HepG2 (cell line): ENCODE measurements around the gene CPXM2. TPM values are rescaled to one million over a fixed set of nuclear protein-coding genes. Genes with fewer than 3 reads are reported as not detected.

ENCODE experiments used
- ATAC-seq: fragments of 200-7000 bp; cut with Tn5 transposase; 3 replicates; pipeline ENCODE4 v1.9.1; 2020; ENCODE audit warnings: mild to moderate bottlenecking, moderate library complexity
- BruUV-seq: library from RNA; stranded (reverse); fragments of 400-500 nt; replicated peaks from 2 replicates; lab custom pipeline; 2021; lab: Mats Ljungman, UMichigan
- CTCF ChIA-PET: fragments of 300-600 bp; formaldehyde crosslinking; extraction: SDS; loops from one replicate; lab custom pipeline; 2021; ENCODE audit warnings: low total read pairs, inconsistent platforms, low intra/inter-chr PET ratio; lab: Yijun Ruan, JAX
- POLR2A ChIA-PET: fragments of 350-600 bp; sonication (Branson Sonifier 250); formaldehyde crosslinking; loops from one replicate; lab custom pipeline; 2020; ENCODE audit warnings: antibody characterized with exemption, inconsistent platforms; lab: Yijun Ruan, JAX
- DNase-seq: peaks from one replicate; pipeline ENCODE4 v3.0.0-alpha.2; 2015; ENCODE audit warnings: low spot score
- FAIRE-seq: peaks from 3 replicates; lab custom pipeline; 2011; peaks lifted over from hg19 to GRCh38; lab: Jason Lieb, UNC
- H2AFZ ChIP-seq: one replicate; pipeline ENCODE4 v1.6.1; 2011; ENCODE audit warnings: low read length, inconsistent platforms
- H3K27ac ChIP-seq: fragments of 300-600 bp; 3 replicates; pipeline ENCODE4 v1.8.0; 2011; ENCODE audit warnings: mixed run types, mild to moderate bottlenecking, mixed read lengths, low read length, inconsistent platforms; ENCODE audit not compliant: insufficient read depth; ENCODE audit errors: extremely low read length
- H3K27me3 ChIP-seq, 2 experiments: fragments of 200-600 bp in 1 of 2; 2 replicates in 1 of 2; 3 replicates in 1 of 2; pipeline versions ENCODE4 v1.6.0 to v1.8.0; 2011; ENCODE audit warnings: low read length in 2 of 2, mild to moderate bottlenecking in 2 of 2, moderate library complexity in 2 of 2, inconsistent platforms in 1 of 2; ENCODE audit not compliant: insufficient read depth in 2 of 2, control insufficient read depth in 1 of 2
- H3K36me3 ChIP-seq, 2 experiments: fragments of 200-600 bp in 1 of 2; replicated peaks in 1 of 2; 2 replicates in 1 of 2; 3 replicates in 1 of 2; pipeline versions ENCODE4 v1.5.1 to v1.8.0; 2011; ENCODE audit warnings: low read length in 2 of 2, inconsistent platforms in 1 of 2; ENCODE audit not compliant: insufficient read depth in 2 of 2, control insufficient read depth in 1 of 2
- H3K4me1 ChIP-seq: 2 replicates; pipeline ENCODE4 v1.5.1; 2012; ENCODE audit warnings: low read length, inconsistent platforms; ENCODE audit not compliant: insufficient read depth
- H3K4me2 ChIP-seq: 2 replicates; pipeline ENCODE4 v1.6.0; 2011; ENCODE audit warnings: low read depth, low read length, inconsistent platforms
- H3K4me3 ChIP-seq, 3 experiments: fragments of 200-600 bp in 1 of 3; sonication (generic), shearing (Covaris generic) in 1 of 3; replicated peaks in 1 of 3; 2 replicates each; pipeline ENCODE4 v1.5.1; 2011 to 2016; ENCODE audit warnings: low read length in 3 of 3, inconsistent platforms in 2 of 3, low read depth in 2 of 3, mild to moderate bottlenecking in 2 of 3, control low read depth in 1 of 3, mixed read lengths in 1 of 3; ENCODE audit not compliant: insufficient read depth in 1 of 3
- H3K79me2 ChIP-seq: one replicate; pipeline ENCODE4 v1.6.1; 2011; ENCODE audit warnings: low read length, inconsistent platforms; ENCODE audit not compliant: insufficient read depth
- H3K9ac ChIP-seq: 2 replicates; pipeline ENCODE4 v1.6.0; 2011; ENCODE audit warnings: mild to moderate bottlenecking, low read depth, low read length, inconsistent platforms; ENCODE audit not compliant: insufficient read depth
- H3K9me3 ChIP-seq: 2 replicates; pipeline ENCODE4 v1.5.1; 2012; ENCODE audit warnings: mild to moderate bottlenecking, low read length
- H4K20me1 ChIP-seq: 2 replicates; pipeline ENCODE4 v1.6.0; 2011; ENCODE audit warnings: inconsistent platforms, mild to moderate bottlenecking, low read length, moderate library complexity; ENCODE audit not compliant: insufficient read depth
- HIVEP1 ChIP-seq: sonication (generic); formaldehyde crosslinking; IDR thresholded peaks from 2 replicates; pipeline ENCODE4 v1.4.0; 2020; ENCODE audit warnings: mild to moderate bottlenecking, missing genetic modification reagents
- HOXA9 ChIP-seq: sonication (generic); formaldehyde crosslinking; IDR thresholded peaks from 2 replicates; pipeline ENCODE4 v1.8.1; 2022; ENCODE audit warnings: missing genetic modification reagents, mild to moderate bottlenecking, moderate library complexity, borderline replicate concordance
- KDM5B ChIP-seq: sonication (generic); formaldehyde crosslinking; IDR thresholded peaks from 2 replicates; pipeline ENCODE4 v1.4.0; 2020; ENCODE audit warnings: missing genetic modification reagents, mild to moderate bottlenecking, borderline replicate concordance
- MIXL1 ChIP-seq: IDR thresholded peaks from 2 replicates; pipeline ENCODE4 v1.6.1; 2016
- NFE2L2 ChIP-seq: fragments of 150-350 bp; IDR thresholded peaks from 2 replicates; pipeline ENCODE4 v1.6.1; 2014; ENCODE audit warnings: low read length
- NFYC ChIP-seq: IDR thresholded peaks from 2 replicates; pipeline ENCODE4 v1.6.1; 2016; ENCODE audit warnings: missing genetic modification reagents, missing compliant biosample characterization
- NR2F2 ChIP-seq: IDR thresholded peaks from 2 replicates; pipeline ENCODE4 v1.6.1; 2012; ENCODE audit warnings: low read depth, inconsistent platforms, borderline replicate concordance
- TAF15 ChIP-seq: fragments of 200-400 bp; formaldehyde crosslinking; IDR thresholded peaks from one replicate; pipeline ENCODE4 v1.6.1; 2018; ENCODE audit warnings: mild to moderate bottlenecking, low read depth, low read length; ENCODE audit not compliant: poor library complexity, severe bottlenecking
- TBL1XR1 ChIP-seq: fragments of 150-350 bp; IDR thresholded peaks from 2 replicates; pipeline ENCODE4 v1.6.1; 2014; ENCODE audit warnings: borderline replicate concordance, low read length; ENCODE audit not compliant: partially characterized antibody
- TBX2 ChIP-seq: sonication (generic); formaldehyde crosslinking; IDR thresholded peaks from 2 replicates; pipeline ENCODE4 v1.5.0; 2020; ENCODE audit warnings: missing genetic modification reagents, mild to moderate bottlenecking, borderline replicate concordance
- ZFP41 ChIP-seq: sonication (generic); formaldehyde crosslinking; IDR thresholded peaks from 2 replicates; pipeline ENCODE4 v1.4.0; 2020; ENCODE audit warnings: mild to moderate bottlenecking, missing genetic modification reagents, borderline replicate concordance
- ZKSCAN5 ChIP-seq: sonication (generic); formaldehyde crosslinking; IDR thresholded peaks from 2 replicates; pipeline ENCODE4 v1.5.1; 2020; ENCODE audit warnings: mild to moderate bottlenecking, missing genetic modification reagents
- ZNF678 ChIP-seq: sonication (generic); formaldehyde crosslinking; IDR thresholded peaks from 2 replicates; pipeline ENCODE4 v1.4.0; 2020; ENCODE audit warnings: mild to moderate bottlenecking, missing genetic modification reagents
- ZNF773 ChIP-seq: sonication (generic); formaldehyde crosslinking; IDR thresholded peaks from 2 replicates; pipeline ENCODE4 v1.4.0; 2020; ENCODE audit warnings: missing genetic modification reagents, borderline replicate concordance
- ZZZ3 ChIP-seq: sonication (generic); formaldehyde crosslinking; IDR thresholded peaks from 2 replicates; pipeline ENCODE4 v1.4.0; 2020; ENCODE audit warnings: missing genetic modification reagents, mild to moderate bottlenecking, borderline replicate concordance
- WGBS: methylation state at CpG from one replicate; pipeline ENCODE4 v1.1.6; 2017; ENCODE audit warnings: low lambda C conversion rate; 5-methylcytosine and 5-hydroxymethylcytosine counted together
- in situ Hi-C: cut with HindIII; loops from 2 replicates; pipeline ENCODE4 v1.10.0; 2017; ENCODE audit warnings: low pct_unique_long_range_greater_than_20kb; ENCODE audit not compliant: extremely low pct_ligation_motif_present
- intact Hi-C: fragments of 100-400 bp; cut with micrococcal nuclease; formaldehyde crosslinking; loops from one replicate; pipeline ENCODE4 v1.10.0; 2022; ENCODE audit not compliant: unreplicated experiment
- polyA plus RNA-seq, 8 experiments: library from polyadenylated mRNA; depleted of rRNA in 3 of 8; stranded (reverse) in 7 of 8; unstranded in 1 of 8; fragments of >200 nt; fragmentation: Illumina TruSeq in 4 of 8; extraction: Trizol in 4 of 8; gene quantifications; 2 replicates each; pipeline versions ENCODE4 v1.2.1 to v1.2.3, GENCODE V29; 2011 to 2016; ENCODE audit warnings: low read depth in 4 of 8, missing spikeins in 1 of 8, mixed read lengths in 1 of 8; ENCODE audit not compliant: insufficient read depth in 1 of 8
- total RNA-seq, 5 experiments: library from RNA; depleted of rRNA; stranded (reverse); fragments of >200 nt; fragmentation: Illumina TruSeq; extraction: Trizol; gene quantifications; 2 replicates each; pipeline ENCODE4 v1.2.3, GENCODE V29; 2016; ENCODE audit warnings: low read depth in 1 of 5
- TF ChIP-seq, protein P1 (sequence below): sonication (generic); formaldehyde crosslinking; IDR thresholded peaks from 2 replicates; pipeline ENCODE4; 2020; ENCODE audit warnings: missing genetic modification reagents, mild to moderate bottlenecking, borderline replicate concordance
- TF ChIP-seq, protein P2 (sequence below): sonication (generic); formaldehyde crosslinking; IDR thresholded peaks from 2 replicates; pipeline ENCODE4 v1.9.0; 2021; ENCODE audit warnings: missing genetic modification reagents, mild to moderate bottlenecking, borderline replicate concordance
- TF ChIP-seq, protein P3 (sequence below): IDR thresholded peaks from 2 replicates; pipeline ENCODE4 v1.6.1; 2016
- TF ChIP-seq, protein P4 (sequence below): IDR thresholded peaks from 2 replicates; pipeline ENCODE4 v1.6.1; 2016; ENCODE audit warnings: low read depth, borderline replicate concordance

The CPXM2 gene
- total and polyA plus RNA-seq, 2 of the 13 experiments (the other 11 are each of a cell fraction or from before 2014, with no cell fraction given): 0.03 TPM; not detected in 1

DNA sequence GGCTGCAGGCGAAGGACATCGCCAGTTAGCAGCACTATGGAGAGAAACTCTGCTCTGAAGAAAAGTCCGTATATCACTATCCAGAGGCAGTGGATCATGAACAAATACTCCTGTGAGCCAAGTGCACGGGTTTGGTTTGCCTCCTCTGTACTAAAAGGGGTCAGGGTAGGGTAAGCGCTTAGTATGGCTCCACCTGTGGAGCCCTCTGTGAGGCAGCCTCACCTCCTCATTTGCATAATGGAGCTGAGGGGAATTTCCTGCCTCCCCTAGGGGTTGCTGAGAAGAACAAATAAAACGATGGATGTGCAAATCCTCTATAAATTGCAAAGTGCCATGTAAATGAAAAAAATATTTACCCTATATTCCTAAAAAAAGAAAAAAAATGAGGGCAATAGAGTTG lies 162.1 kb downstream of the CPXM2 start (continued):
- TF ChIP-seq ZKSCAN5 (CRISPR knock-in tag): no peak
- no peak for TF ChIP-seq TAF15
- TF ChIP-seq NR2F2: no peak
- no peak for TF ChIP-seq KDM5B (CRISPR knock-in tag)
- no peak for TF ChIP-seq ZNF678 (CRISPR knock-in tag)
- no peak for TF ChIP-seq NFYC (CRISPR knock-in tag)
- TF ChIP-seq, protein P1, sequence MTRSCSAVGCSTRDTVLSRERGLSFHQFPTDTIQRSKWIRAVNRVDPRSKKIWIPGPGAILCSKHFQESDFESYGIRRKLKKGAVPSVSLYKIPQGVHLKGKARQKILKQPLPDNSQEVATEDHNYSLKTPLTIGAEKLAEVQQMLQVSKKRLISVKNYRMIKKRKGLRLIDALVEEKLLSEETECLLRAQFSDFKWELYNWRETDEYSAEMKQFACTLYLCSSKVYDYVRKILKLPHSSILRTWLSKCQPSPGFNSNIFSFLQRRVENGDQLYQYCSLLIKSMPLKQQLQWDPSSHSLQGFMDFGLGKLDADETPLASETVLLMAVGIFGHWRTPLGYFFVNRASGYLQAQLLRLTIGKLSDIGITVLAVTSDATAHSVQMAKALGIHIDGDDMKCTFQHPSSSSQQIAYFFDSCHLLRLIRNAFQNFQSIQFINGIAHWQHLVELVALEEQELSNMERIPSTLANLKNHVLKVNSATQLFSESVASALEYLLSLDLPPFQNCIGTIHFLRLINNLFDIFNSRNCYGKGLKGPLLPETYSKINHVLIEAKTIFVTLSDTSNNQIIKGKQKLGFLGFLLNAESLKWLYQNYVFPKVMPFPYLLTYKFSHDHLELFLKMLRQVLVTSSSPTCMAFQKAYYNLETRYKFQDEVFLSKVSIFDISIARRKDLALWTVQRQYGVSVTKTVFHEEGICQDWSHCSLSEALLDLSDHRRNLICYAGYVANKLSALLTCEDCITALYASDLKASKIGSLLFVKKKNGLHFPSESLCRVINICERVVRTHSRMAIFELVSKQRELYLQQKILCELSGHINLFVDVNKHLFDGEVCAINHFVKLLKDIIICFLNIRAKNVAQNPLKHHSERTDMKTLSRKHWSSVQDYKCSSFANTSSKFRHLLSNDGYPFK: no peak

DNA sequence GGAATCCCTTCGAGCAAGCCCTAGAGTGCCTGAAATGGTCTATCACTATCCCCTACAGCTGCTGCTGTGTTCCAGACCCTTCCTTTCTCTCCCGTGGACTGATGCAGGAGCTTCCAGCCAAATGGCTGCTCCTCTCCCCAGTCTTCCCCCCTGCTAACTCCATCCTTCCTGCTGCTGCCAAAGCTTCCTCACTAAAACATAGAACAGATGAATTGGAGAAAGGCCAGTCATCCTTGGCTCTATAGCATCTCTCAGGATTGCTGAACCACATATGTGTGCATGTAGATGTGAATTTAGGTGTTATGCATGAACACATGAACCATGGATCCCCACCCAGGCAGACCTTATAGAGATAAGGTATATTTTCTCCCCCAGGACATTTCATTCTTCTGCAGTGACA lies 164.8 kb downstream of the CPXM2 start:
- intact Hi-C loops: no loop called here
- TF ChIP-seq MIXL1: no peak
- TF ChIP-seq, protein P2, sequence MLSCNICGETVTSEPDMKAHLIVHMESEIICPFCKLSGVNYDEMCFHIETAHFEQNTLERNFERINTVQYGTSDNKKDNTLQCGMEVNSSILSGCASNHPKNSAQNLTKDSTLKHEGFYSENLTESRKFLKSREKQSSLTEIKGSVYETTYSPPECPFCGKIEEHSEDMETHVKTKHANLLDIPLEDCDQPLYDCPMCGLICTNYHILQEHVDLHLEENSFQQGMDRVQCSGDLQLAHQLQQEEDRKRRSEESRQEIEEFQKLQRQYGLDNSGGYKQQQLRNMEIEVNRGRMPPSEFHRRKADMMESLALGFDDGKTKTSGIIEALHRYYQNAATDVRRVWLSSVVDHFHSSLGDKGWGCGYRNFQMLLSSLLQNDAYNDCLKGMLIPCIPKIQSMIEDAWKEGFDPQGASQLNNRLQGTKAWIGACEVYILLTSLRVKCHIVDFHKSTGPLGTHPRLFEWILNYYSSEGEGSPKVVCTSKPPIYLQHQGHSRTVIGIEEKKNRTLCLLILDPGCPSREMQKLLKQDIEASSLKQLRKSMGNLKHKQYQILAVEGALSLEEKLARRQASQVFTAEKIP (CRISPR knock-in tag): no peak
- TF ChIP-seq ZZZ3 (CRISPR knock-in tag): no peak
- no peak for TF ChIP-seq NFE2L2
- TF ChIP-seq, protein P3, sequence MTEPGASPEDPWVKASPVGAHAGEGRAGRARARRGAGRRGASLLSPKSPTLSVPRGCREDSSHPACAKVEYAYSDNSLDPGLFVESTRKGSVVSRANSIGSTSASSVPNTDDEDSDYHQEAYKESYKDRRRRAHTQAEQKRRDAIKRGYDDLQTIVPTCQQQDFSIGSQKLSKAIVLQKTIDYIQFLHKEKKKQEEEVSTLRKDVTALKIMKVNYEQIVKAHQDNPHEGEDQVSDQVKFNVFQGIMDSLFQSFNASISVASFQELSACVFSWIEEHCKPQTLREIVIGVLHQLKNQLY (CRISPR knock-in tag): no peak
- no peak for TF ChIP-seq ZFP41 (CRISPR knock-in tag)
- TF ChIP-seq, protein P4, sequence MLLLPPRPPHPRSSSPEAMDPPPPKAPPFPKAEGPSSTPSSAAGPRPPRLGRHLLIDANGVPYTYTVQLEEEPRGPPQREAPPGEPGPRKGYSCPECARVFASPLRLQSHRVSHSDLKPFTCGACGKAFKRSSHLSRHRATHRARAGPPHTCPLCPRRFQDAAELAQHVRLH (CRISPR knock-in tag): no peak
- TF ChIP-seq TBX2 (CRISPR knock-in tag): no peak
- no peak for TF ChIP-seq HIVEP1 (CRISPR knock-in tag)
- TF ChIP-seq TBL1XR1: no peak
- no peak for TF ChIP-seq ZNF773 (CRISPR knock-in tag)
- no peak for TF ChIP-seq HOXA9 (CRISPR knock-in tag)

More for the DNA sequence above, 164.8 kb downstream of the CPXM2 start:
- FAIRE-seq (no peak), DNase-seq (no peak), ATAC-seq (no peak)
- 0% methylated on average over 1 of the region's 2 CpGs for WGBS
- H3K27me3 ChIP-seq: peaks cover 0 to 8% of the 10 kb centered on the region in 2 experiments; a peak in 1 of 5 replicates
- no peak overlapping the region for H2AFZ ChIP-seq
- no peak overlapping the region for H3K4me2 ChIP-seq
- no peaks in the 10 kb centered on the region for H3K9me3 ChIP-seq
- no peaks in the 10 kb centered on the region for H3K36me3 ChIP-seq
- no peaks in the 10 kb centered on the region for H4K20me1 ChIP-seq
- in situ Hi-C loops: no loop called here
- no peaks in the 10 kb centered on the region for H3K4me1 ChIP-seq
- H3K9ac ChIP-seq: no peak overlapping the region
- H3K4me3 ChIP-seq: no peak overlapping the region
- ChIA-PET CTCF (no interaction called here), POLR2A (no interaction called here)
- H3K79me2 ChIP-seq: no peaks in the 10 kb centered on the region
- no peak overlapping the region for H3K27ac ChIP-seq
- BruUV-seq: no TSS peak
